ENCODE data around the gene TMBIM4.
"Not testable (repeated sequence)": the region's sequence is repeated elsewhere in the genome, so short reads cannot be mapped to it uniquely, and the experiment has no call there.

Gene TMBIM4

GRCh38 chr12:66182956-66183355 lies 13.2 kb upstream of the TMBIM4 start:
- no peak for DNase-seq

- no peak for DNase-seq
These were observed 6.5 kb upstream of the TMBIM4 start for GRCh38 chr12:66176105-66176900.

GRCh38 chr12:66174391-66175325 lies 4.9 kb upstream of the TMBIM4 start:
- DNase-seq = not testable (repeated sequence)

- DNase-seq = peak; percentile 2 to 5
These were observed 810 bp upstream of the TMBIM4 start for GRCh38 chr12:66170606-66171005.

- no peak for DNase-seq
These were observed 1.4 kb downstream of the TMBIM4 start for GRCh38 chr12:66168410-66168809.

GRCh38 chr12:66166561-66166960 lies 3.2 kb downstream of the TMBIM4 start:
- no peak for DNase-seq

GRCh38 chr12:66165141-66165540 lies 4.7 kb downstream of the TMBIM4 start:
- no peak for DNase-seq

GRCh38 chr12:66164349-66164821 lies 5.4 kb downstream of the TMBIM4 start:
- DNase-seq = no peak

- DNase-seq = no peak
These were observed 6.5 kb downstream of the TMBIM4 start for GRCh38 chr12:66163289-66163688.

GRCh38 chr12:66162701-66163100 lies 7.1 kb downstream of the TMBIM4 start:
- no peak for DNase-seq

- no peak for DNase-seq
These were observed 9.1 kb downstream of the TMBIM4 start for GRCh38 chr12:66160704-66161103.

- no peak for DNase-seq
These were observed 10.7 kb downstream of the TMBIM4 start for GRCh38 chr12:66159123-66159522.

GRCh38 chr12:66156654-66157053 lies 13.1 kb downstream of the TMBIM4 start:
- DNase-seq = no peak

- no peak for DNase-seq
These were observed 15.0 kb downstream of the TMBIM4 start for GRCh38 chr12:66154776-66155175.

GRCh38 chr12:66152732-66153131 lies 17.1 kb downstream of the TMBIM4 start:
- DNase-seq = no peak

- no peak for DNase-seq
These were observed 19.9 kb downstream of the TMBIM4 start for GRCh38 chr12:66149702-66150398.

- peak in 1 of 2 experiments; percentile 6 for DNase-seq
These were observed 24.7 kb downstream of the TMBIM4 start for GRCh38 chr12:66144791-66145754.

GRCh38 chr12:66143868-66144267 lies 25.9 kb downstream of the TMBIM4 start:
- no peak for DNase-seq

GRCh38 chr12:66142826-66143225 lies 27.0 kb downstream of the TMBIM4 start:
- no peak for DNase-seq

- no peak for DNase-seq
These were observed 28.5 kb downstream of the TMBIM4 start for GRCh38 chr12:66141299-66141698.

GRCh38 chr12:66140731-66141130 lies 29.1 kb downstream of the TMBIM4 start:
- DNase-seq = no peak

GRCh38 chr12:66139328-66139727 lies 30.5 kb downstream of the TMBIM4 start:
- no peak for DNase-seq

Measured in SHP77 (cell line).